HTERT RPE-1 (cell line): Measurements from ENCODE around the gene CHSY3.
"Not testable (repeated sequence)": the region's sequence is repeated elsewhere in the genome, so short reads cannot be mapped to it uniquely, and the experiment has no call there.

ENCODE experiments used
- in situ Hi-C: fragments of 300-500 bp; cut with MboI; formaldehyde crosslinking; loops from 4 replicates; pipeline ENCODE4 v1.14.3; 2020; ENCODE audit warnings: low sequenced_read_pairs

CHSY3 gene

DNA sequence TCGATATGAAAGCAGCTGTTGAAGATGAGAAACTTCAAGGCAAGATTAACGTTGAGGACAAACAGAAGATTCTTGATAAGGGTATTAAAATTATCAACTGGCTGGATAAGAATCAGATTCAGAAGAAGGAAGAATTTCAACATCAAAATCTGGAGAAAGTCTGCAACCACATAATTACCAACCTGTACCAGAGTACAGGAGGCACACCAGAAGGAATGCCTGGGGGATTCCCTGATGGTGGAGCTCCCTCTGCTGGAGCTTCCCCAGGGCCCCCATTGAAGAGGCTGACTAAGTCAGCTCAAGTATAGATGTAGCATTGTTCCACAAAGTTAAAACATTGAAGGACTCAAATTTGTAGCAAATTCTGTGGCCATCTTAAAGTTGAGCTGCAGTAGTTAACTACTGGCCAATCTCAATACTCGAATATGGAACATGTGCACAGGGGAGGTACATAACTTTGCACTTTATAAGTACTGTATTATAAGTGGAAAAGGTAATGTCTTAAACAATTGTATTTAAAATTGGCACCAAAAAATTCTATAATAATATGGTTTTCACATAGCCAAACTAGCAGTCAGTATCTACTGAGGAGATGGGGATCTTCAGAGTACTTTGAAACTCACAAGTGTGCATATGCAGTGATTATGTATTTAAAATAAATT lies 237.5 kb downstream of the CHSY3 start:
- in situ Hi-C loops: no loop called here

DNA sequence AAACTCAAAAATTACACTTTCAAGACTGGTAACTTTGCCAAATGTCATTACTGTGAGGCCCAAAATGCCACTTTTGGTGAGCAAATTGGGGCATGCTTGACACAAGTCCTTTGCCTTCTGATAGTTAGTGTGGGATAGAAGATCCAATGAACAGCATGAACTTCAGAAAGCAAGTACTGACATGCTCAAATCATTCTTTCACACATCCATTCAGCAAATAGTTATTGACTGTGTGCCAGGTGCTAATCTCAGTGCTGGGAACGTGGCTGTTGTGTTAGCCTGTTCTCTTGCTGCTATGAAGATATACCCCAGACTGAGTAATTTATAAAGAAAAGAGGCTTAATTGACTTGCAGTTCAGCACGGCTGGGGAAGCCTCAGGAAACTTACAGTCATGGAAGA lies 247.0 kb downstream of the CHSY3 start:
- in situ Hi-C loops: no loop called here

DNA sequence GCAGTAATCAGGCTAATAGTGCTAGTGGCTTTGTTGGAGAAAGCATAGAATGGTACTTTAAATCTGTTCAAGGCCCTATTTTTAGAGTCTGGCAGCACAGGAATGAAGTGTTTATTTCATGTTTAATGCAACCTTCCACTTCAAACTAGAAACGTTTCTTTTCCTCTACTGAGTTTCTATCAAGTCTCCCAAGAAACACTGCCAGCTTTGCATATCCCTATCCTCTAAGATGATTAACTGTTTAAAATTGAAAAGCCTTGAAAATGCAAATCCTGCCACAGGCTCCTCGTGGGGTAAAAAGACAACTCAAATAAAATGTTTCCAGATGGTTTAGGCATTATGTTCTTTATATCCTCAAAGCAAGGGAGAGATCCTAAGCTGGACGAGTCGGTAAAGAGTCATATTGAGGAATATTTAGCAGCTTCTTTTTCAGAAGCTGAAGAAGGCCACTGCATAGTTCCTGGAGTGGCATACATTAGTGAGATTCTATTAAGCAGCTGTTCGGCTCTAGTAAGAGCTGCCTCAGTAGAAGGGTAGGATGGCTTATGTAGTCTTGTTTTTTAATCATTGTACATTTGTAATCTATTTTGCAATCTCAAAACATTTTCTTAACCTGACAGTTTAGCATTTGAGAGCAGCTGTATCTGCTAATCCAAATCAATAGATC lies 251.2 kb downstream of the CHSY3 start:
- in situ Hi-C loops: no loop called here

GRCh38 chr5:130158036-130158435 lies 253.8 kb downstream of the CHSY3 start:
- in situ Hi-C loops: no loop called here

GRCh38 chr5:130159968-130160367 lies 255.7 kb downstream of the CHSY3 start:
- in situ Hi-C loops: no loop called here

DNA sequence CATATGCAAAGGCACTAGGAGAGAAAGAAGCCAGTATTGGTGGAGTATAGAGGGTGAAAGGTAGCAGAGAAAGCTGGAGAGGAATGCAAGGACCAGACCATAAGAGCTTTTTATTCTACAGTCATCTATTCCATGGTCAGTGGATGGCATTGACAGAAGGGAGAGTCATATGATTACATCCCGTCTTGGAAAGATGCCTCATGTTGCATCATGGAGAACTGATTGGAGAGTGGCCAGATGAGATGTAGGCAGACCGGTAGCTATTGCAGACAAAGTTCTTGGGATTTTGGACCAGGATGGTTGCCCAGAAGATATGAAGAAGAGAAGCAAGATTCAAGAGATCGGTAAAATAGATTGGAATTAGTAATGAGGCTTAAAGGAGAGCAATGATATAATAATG lies 260.7 kb downstream of the CHSY3 start:
- in situ Hi-C loops: no loop called here

GRCh38 chr5:130166839-130167490 lies 262.7 kb downstream of the CHSY3 start:
- in situ Hi-C loops: no loop called here

DNA sequence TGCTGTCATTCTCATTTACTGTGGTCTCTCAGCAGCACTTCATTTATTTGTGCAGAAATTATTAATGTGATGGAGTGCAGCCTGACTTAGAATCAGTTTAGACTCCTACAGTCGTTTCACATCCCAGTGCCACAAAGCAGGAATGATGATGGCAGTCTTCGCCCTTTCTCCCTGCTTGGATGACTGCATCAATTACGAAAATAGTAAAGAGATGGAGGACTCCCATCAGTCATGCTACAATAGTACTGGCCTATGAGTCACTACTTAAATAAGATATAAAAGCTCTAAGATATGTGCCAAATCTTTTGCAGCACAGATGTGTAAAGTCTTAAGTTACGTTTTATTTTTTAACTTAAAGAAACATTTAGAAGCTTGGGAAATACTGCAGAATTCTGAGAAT lies 263.9 kb downstream of the CHSY3 start:
- in situ Hi-C loops: no loop called here

- in situ Hi-C loops: no loop called here
Observed at GRCh38 chr5:130171699-130172098, 267.4 kb downstream of the CHSY3 start.

- in situ Hi-C loops: no loop called here
Observed at GRCh38 chr5:130183115-130183514, 278.9 kb downstream of the CHSY3 start.

DNA sequence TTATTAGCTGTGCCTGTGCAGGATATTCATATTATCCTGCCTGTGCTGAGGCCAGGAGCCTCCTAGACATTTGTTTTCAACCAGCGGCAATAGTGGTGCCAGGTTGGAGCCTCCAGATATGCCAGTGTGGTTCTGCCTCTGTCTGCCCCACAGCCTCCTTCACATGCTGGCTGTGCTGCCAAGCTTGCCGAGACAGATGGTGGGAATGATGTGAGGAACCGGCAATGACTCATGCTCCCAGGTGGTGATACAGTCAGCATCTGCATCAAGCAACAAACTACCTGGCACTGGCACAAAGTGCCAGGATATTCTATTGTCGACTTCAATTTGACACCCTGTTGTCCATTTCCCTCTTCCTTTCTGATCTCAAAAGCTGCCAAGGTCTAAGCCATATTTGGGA lies 285.7 kb downstream of the CHSY3 start:
- in situ Hi-C loops: no loop called here

DNA sequence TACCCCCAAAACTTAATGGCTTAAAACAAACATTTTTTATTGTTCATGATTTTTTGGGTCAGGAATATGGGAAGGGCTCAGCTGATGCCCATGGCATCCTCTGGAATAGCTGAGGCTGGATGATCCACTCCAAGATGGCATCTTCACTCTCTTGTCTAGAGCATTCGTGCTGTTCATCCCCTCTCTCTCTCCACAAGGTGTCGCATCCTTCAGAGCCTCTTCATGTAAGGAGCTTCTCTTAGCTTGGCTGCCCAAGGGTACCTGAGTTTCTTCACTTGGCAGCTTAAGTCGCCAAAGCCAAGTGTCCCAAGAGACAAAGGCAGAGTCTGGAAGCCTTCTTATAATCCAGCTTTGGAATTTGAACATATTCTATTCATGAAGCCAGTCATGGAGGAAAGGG lies 294.7 kb downstream of the CHSY3 start:
- in situ Hi-C loops: no loop called here

DNA sequence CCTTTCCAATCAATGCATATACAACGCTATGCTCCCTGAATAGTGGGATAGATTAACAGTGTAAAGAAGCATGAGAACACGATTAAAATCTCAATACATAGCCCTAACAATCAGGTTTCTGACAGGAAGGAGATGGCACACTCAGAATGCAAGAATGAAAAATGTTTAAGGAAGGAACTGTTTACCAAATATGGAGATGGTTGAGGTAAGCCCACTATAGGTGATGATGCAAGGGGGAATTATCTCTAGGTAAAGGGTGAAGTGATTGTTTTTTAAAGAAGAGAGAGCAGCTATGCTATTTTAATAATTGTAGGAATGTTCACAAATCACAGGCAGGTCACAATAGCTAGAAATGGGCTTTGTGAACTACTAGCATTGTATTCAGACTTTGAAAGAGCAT lies 302.4 kb downstream of the CHSY3 start:
- in situ Hi-C loops: no loop called here

GRCh38 chr5:130213607-130214006 lies 309.3 kb downstream of the CHSY3 start:
- in situ Hi-C loops: no loop called here

DNA sequence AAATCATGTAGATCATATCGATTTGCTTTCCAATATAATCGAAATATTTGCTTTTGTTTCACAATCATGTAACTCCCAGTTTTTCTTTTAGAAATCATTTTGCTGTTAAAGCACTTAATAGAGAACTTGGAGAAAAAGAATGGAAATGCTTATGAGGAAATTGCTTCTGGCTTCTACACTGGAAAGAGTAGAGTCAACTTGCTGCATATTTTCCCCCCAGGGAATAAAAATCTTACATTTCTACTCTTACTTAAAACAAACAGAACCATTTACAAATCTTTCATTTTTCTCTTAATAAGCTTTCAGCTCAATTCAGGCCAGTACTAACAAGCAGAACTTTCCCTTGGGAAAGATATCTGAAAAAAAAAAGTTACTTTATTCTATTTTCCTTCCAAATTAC lies 312.0 kb downstream of the CHSY3 start:
- in situ Hi-C loops: no loop called here

DNA sequence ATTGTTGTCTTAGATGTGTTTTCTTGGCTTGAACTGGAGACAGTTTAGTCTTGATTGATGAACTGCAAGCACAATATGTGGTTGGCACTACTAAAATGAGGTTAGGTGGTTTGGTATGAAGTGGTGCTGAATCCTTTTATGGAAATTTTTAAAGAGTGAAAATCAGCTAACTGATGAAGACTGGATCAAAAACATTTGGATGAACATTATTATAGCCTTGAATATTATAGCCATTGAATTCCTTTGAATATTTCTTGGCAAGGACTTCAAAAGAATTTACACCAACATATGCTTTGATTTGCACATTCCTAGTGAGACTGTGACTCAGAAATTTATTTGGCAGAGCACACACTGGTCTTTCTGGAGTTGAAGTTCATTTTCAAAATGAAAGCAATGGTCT lies 318.3 kb downstream of the CHSY3 start:
- in situ Hi-C loops: no loop called here

DNA sequence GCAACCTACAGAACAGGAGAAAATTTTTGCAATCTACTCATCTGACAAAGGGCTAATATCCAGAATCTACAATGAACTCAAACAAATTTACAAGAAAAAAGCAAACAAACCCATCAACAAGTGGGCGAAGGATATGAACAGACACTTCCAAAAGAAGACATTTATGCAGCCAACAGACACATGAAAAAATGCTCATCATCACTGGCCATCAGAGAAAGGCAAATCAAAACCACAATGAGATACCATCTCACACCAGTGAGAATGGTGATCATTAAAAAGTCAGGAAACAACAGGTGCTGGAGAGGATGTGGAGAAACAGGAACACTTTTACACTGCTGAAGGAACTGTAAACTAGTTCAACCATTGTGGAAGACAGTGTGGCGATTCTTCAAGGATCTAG lies 322.3 kb downstream of the CHSY3 start:
- in situ Hi-C loops: not testable (repeated sequence)

- in situ Hi-C loops: no loop called here
Observed at GRCh38 chr5:130227699-130228098, 323.4 kb downstream of the CHSY3 start.

- in situ Hi-C loops: no loop called here
Observed at GRCh38 chr5:130231786-130232185, 327.5 kb downstream of the CHSY3 start.

GRCh38 chr5:130234816-130235215 lies 330.6 kb downstream of the CHSY3 start:
- in situ Hi-C loops: no loop called here
